ENCODE results near the gene DACH1.
"Not testable (repeated sequence)": the region's sequence is repeated elsewhere in the genome, so short reads cannot be mapped to it uniquely, and the experiment has no call there.

The DACH1 gene

GRCh38 chr13:71797517-71797916 is 69.5 kb downstream of the DACH1 start:
- Histone ChIP-seq H3K27me3 (ENCODE audit: low read depth, low read length) (no peaks in the 10 kb centered on the region), H3K9me3 (ENCODE audit: control insufficient read depth in 1 of 2, low read length in 2 of 2) (no peaks in the 10 kb centered on the region), H3K4me3 (ENCODE audit: low read depth in 1 of 2, low read length in 2 of 2) (no peak overlapping the region), H3K4me1 (ENCODE audit: control insufficient read depth in 1 of 2, insufficient read depth in 2 of 2, low read length in 2 of 2) (no peaks in the 10 kb centered on the region), H3K27ac (ENCODE audit: low read length) (no peak overlapping the region), H3K36me3 (ENCODE audit: control insufficient read depth in 1 of 2, insufficient read depth in 2 of 2, low read length in 2 of 2) (no peaks in the 10 kb centered on the region)

DNA sequence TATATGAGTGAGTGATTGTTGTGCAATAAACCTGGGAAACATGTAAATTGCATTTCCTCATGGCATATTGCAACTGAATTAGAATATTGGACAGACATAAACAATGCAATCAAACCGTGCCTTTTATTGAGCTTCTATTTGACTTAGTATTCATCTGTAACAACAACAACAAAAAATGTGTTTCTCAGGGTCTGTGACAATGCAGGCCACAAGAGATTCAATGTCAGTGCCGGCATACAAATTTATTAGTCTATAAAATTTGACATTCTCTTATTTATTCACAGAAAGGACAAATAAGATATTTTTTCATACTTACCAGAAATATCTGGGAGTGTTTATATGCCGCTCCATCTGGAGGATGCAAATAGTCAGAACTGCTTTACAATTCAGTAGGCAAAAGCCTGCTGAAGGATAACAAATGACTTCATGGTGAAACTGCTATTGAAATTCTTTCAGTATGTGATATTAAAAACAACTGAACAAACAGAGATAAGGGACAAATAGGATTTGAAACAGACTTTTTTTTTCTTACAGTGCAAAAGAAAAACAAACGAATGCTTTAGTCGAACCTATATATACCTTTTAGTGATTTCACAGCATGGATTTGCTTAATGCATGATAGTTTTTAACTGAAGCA is 77.2 kb downstream of the DACH1 start:
- Histone ChIP-seq H3K9me3 (ENCODE audit: control insufficient read depth in 1 of 2, low read length in 2 of 2) (no peaks in the 10 kb centered on the region), H3K27me3 (ENCODE audit: low read depth, low read length) (no peaks in the 10 kb centered on the region), H3K4me3 (ENCODE audit: low read depth in 1 of 2, low read length in 2 of 2) (no peak overlapping the region), H3K36me3 (ENCODE audit: control insufficient read depth in 1 of 2, insufficient read depth in 2 of 2, low read length in 2 of 2) (no peaks in the 10 kb centered on the region), H3K4me1 (ENCODE audit: control insufficient read depth in 1 of 2, insufficient read depth in 2 of 2, low read length in 2 of 2) (no peaks in the 10 kb centered on the region), H3K27ac (ENCODE audit: low read length) (no peak overlapping the region)

- H3K4me3 ChIP-seq (ENCODE audit: low read depth in 1 of 2, low read length in 2 of 2): no peak overlapping the region
- H3K36me3 ChIP-seq (ENCODE audit: control insufficient read depth in 1 of 2, insufficient read depth in 2 of 2, low read length in 2 of 2): no peaks in the 10 kb centered on the region
- no peaks in the 10 kb centered on the region for H3K27me3 ChIP-seq (ENCODE audit: low read depth, low read length)
- H3K4me1 ChIP-seq (ENCODE audit: control insufficient read depth in 1 of 2, insufficient read depth in 2 of 2, low read length in 2 of 2): no peaks in the 10 kb centered on the region
- no peak overlapping the region for H3K27ac ChIP-seq (ENCODE audit: low read length)
- no peaks in the 10 kb centered on the region for H3K9me3 ChIP-seq (ENCODE audit: control insufficient read depth in 1 of 2, low read length in 2 of 2)
Measured at GRCh38 chr13:71789037-71789436, 78.0 kb downstream of the DACH1 start.

DNA sequence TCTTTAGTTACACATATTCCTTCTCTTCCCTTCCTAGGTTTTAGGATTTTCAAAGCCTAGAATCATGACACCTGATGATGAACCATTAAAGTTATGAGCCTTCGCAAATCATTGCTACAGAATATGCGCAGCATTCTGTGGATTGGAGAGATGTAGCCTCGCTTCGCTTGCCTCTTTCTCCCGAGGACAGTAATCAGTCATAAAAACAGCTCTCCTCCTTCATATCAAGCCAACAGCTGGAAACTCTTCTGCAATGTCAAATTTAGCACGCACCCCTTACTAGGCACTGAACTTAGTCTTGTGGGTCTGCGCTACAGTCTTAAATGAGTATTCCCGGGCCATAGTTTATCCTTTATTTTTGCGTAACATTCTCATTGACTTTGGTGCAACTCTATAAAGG is 79.6 kb downstream of the DACH1 start:
- Histone ChIP-seq H3K4me1 (ENCODE audit: control insufficient read depth in 1 of 2, insufficient read depth in 2 of 2, low read length in 2 of 2) (no peaks in the 10 kb centered on the region), H3K27me3 (ENCODE audit: low read depth, low read length) (no peaks in the 10 kb centered on the region), H3K4me3 (ENCODE audit: low read depth in 1 of 2, low read length in 2 of 2) (no peak overlapping the region), H3K9me3 (ENCODE audit: control insufficient read depth in 1 of 2, low read length in 2 of 2) (no peaks in the 10 kb centered on the region), H3K36me3 (ENCODE audit: control insufficient read depth in 1 of 2, insufficient read depth in 2 of 2, low read length in 2 of 2) (no peaks in the 10 kb centered on the region), H3K27ac (ENCODE audit: low read length) (no peak overlapping the region)

DNA sequence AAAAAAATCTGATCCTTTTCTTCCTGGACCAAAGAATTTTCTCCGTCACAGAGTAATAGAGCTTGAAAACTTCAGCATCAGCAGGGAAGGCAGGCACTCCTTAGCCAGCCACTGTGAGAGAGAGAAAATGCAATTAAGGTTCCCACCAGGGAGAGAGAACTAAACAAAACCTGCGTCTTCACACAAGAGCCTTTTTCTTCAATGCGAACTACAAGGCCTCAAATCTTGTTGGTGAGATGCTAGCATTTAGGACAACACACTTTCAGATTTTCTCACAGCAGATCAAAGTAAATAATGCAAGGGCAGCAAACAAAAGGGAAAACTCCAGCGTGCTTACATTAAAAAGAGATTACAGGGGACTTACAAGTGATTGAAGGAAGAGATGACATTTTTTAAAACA is 80.1 kb downstream of the DACH1 start:
- Histone ChIP-seq H3K4me3 (ENCODE audit: low read depth in 1 of 2, low read length in 2 of 2) (no peak overlapping the region), H3K27me3 (ENCODE audit: low read depth, low read length) (no peaks in the 10 kb centered on the region), H3K4me1 (ENCODE audit: control insufficient read depth in 1 of 2, insufficient read depth in 2 of 2, low read length in 2 of 2) (no peaks in the 10 kb centered on the region), H3K36me3 (ENCODE audit: control insufficient read depth in 1 of 2, insufficient read depth in 2 of 2, low read length in 2 of 2) (no peaks in the 10 kb centered on the region), H3K27ac (ENCODE audit: low read length) (no peak overlapping the region), H3K9me3 (ENCODE audit: control insufficient read depth in 1 of 2, low read length in 2 of 2) (no peaks in the 10 kb centered on the region)

DNA sequence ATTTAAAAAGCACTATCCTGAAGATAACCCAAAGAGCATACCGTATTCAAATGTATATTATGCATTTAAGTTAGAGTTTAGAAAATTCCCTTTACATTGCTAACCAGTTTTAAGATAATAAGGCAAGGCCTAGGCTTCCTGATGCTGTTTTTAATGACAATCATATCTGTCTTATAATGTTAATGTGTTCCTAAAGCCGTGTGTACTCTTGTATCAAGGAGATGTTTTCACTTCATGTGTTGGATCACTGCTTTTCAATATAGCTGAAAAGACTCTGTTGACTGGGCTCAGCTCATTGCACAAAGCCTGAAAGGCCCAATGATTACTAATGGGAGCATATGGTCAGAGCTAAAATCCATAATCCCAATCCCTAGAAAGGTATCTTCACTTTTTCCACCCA is 81.6 kb downstream of the DACH1 start:
- Histone ChIP-seq H3K36me3 (ENCODE audit: control insufficient read depth in 1 of 2, insufficient read depth in 2 of 2, low read length in 2 of 2) (no peaks in the 10 kb centered on the region), H3K27me3 (ENCODE audit: low read depth, low read length) (no peaks in the 10 kb centered on the region), H3K9me3 (ENCODE audit: control insufficient read depth in 1 of 2, low read length in 2 of 2) (no peaks in the 10 kb centered on the region), H3K4me1 (ENCODE audit: control insufficient read depth in 1 of 2, insufficient read depth in 2 of 2, low read length in 2 of 2) (no peaks in the 10 kb centered on the region), H3K4me3 (ENCODE audit: low read depth in 1 of 2, low read length in 2 of 2) (no peak overlapping the region), H3K27ac (ENCODE audit: low read length) (no peak overlapping the region)

DNA sequence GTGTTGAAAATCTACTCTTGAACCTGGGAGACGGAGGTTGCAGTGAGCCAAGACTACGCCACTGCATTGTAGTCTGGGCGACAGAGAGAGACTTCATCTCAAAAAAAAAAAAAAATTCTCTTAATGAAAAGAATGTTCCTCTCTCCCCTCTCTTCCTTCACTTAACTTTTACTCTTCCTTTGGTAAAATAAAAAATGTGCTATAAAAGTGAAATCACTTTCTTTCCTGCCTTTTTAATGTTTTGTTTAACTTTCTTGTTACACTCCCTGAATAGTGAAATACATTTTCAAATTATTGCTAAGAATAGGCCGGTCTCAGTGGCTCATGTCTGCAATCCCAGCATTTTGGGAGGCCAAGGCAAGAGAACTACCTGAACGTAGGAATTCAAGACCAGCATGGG is 86.5 kb downstream of the DACH1 start:
- H3K9me3 ChIP-seq (ENCODE audit: control insufficient read depth in 1 of 2, low read length in 2 of 2): no peaks in the 10 kb centered on the region
- no peak overlapping the region for H3K4me3 ChIP-seq (ENCODE audit: low read depth in 1 of 2, low read length in 2 of 2)
- no peaks in the 10 kb centered on the region for H3K4me1 ChIP-seq (ENCODE audit: control insufficient read depth in 1 of 2, insufficient read depth in 2 of 2, low read length in 2 of 2)
- H3K27ac ChIP-seq (ENCODE audit: low read length): no peak overlapping the region
- no peaks in the 10 kb centered on the region for H3K27me3 ChIP-seq (ENCODE audit: low read depth, low read length)
- H3K36me3 ChIP-seq (ENCODE audit: control insufficient read depth in 1 of 2, insufficient read depth in 2 of 2, low read length in 2 of 2): no peaks in the 10 kb centered on the region

GRCh38 chr13:71778998-71779397 is 88.0 kb downstream of the DACH1 start:
- not testable (repeated sequence) for H3K4me1 ChIP-seq (ENCODE audit: control insufficient read depth in 1 of 2, insufficient read depth in 2 of 2, low read length in 2 of 2); H3K9me3 ChIP-seq (ENCODE audit: control insufficient read depth in 1 of 2, low read length in 2 of 2); H3K27ac ChIP-seq (ENCODE audit: low read length); H3K36me3 ChIP-seq (ENCODE audit: control insufficient read depth in 1 of 2, insufficient read depth in 2 of 2, low read length in 2 of 2); H3K4me3 ChIP-seq (ENCODE audit: low read depth in 1 of 2, low read length in 2 of 2); H3K27me3 ChIP-seq (ENCODE audit: low read depth, low read length)

GRCh38 chr13:71775966-71776365 is 91.0 kb downstream of the DACH1 start:
- no peak overlapping the region for H3K4me3 ChIP-seq (ENCODE audit: low read depth in 1 of 2, low read length in 2 of 2)
- no peaks in the 10 kb centered on the region for H3K36me3 ChIP-seq (ENCODE audit: control insufficient read depth in 1 of 2, insufficient read depth in 2 of 2, low read length in 2 of 2)
- H3K27me3 ChIP-seq (ENCODE audit: low read depth, low read length): no peaks in the 10 kb centered on the region
- H3K4me1 ChIP-seq (ENCODE audit: control insufficient read depth in 1 of 2, insufficient read depth in 2 of 2, low read length in 2 of 2): no peaks in the 10 kb centered on the region
- no peaks in the 10 kb centered on the region for H3K9me3 ChIP-seq (ENCODE audit: control insufficient read depth in 1 of 2, low read length in 2 of 2)
- no peak overlapping the region for H3K27ac ChIP-seq (ENCODE audit: low read length)

DNA sequence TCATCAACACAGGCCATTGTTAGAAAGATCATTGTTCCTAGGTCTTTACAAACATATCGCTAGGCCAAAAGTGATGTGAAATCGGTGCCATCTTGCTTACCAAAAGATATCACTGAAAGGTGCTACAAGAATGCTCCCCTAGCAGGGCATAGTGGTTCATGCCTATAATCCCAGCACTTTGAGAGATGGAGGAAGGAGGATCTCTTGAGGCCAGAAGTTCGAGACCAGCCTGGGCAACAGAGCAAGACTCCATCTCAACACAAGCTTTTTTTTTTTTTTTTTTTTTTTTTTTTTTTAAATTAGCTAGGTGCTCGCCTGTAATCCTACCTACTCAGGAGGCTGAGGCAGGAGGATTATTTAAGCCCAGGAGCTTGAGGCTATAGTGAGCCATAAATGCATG is 92.1 kb downstream of the DACH1 start:
- H3K4me1 ChIP-seq (ENCODE audit: control insufficient read depth in 1 of 2, insufficient read depth in 2 of 2, low read length in 2 of 2): no peaks in the 10 kb centered on the region
- H3K27me3 ChIP-seq (ENCODE audit: low read depth, low read length): no peaks in the 10 kb centered on the region
- H3K36me3 ChIP-seq (ENCODE audit: control insufficient read depth in 1 of 2, insufficient read depth in 2 of 2, low read length in 2 of 2): no peaks in the 10 kb centered on the region
- H3K4me3 ChIP-seq (ENCODE audit: low read depth in 1 of 2, low read length in 2 of 2): no peak overlapping the region
- no peaks in the 10 kb centered on the region for H3K9me3 ChIP-seq (ENCODE audit: control insufficient read depth in 1 of 2, low read length in 2 of 2)
- no peak overlapping the region for H3K27ac ChIP-seq (ENCODE audit: low read length)

GRCh38 chr13:71773531-71773930 is 93.5 kb downstream of the DACH1 start:
- Histone ChIP-seq H3K4me1 (ENCODE audit: control insufficient read depth in 1 of 2, insufficient read depth in 2 of 2, low read length in 2 of 2) (no peaks in the 10 kb centered on the region), H3K36me3 (ENCODE audit: control insufficient read depth in 1 of 2, insufficient read depth in 2 of 2, low read length in 2 of 2) (no peaks in the 10 kb centered on the region), H3K9me3 (ENCODE audit: control insufficient read depth in 1 of 2, low read length in 2 of 2) (no peaks in the 10 kb centered on the region), H3K4me3 (ENCODE audit: low read depth in 1 of 2, low read length in 2 of 2) (no peak overlapping the region), H3K27ac (ENCODE audit: low read length) (no peak overlapping the region), H3K27me3 (ENCODE audit: low read depth, low read length) (no peaks in the 10 kb centered on the region)

GRCh38 chr13:71772361-71772760 is 94.6 kb downstream of the DACH1 start:
- Histone ChIP-seq H3K4me3 (ENCODE audit: low read depth in 1 of 2, low read length in 2 of 2) (no peak overlapping the region), H3K27me3 (ENCODE audit: low read depth, low read length) (no peaks in the 10 kb centered on the region), H3K36me3 (ENCODE audit: control insufficient read depth in 1 of 2, insufficient read depth in 2 of 2, low read length in 2 of 2) (no peaks in the 10 kb centered on the region), H3K4me1 (ENCODE audit: control insufficient read depth in 1 of 2, insufficient read depth in 2 of 2, low read length in 2 of 2) (no peaks in the 10 kb centered on the region), H3K27ac (ENCODE audit: low read length) (no peak overlapping the region), H3K9me3 (ENCODE audit: control insufficient read depth in 1 of 2, low read length in 2 of 2) (no peaks in the 10 kb centered on the region)

Measured in muscle layer of duodenum (tissue), 2 donors.